ENCODE measurements around the gene EBF3.

Gene EBF3

GRCh38 chr10:129868449-129869035, 95.5 kb downstream of the EBF3 start:
- DNase-seq = no peak

- DNase-seq = no peak
Measured at GRCh38 chr10:129867631-129868179, 96.4 kb downstream of the EBF3 start.

GRCh38 chr10:129866894-129867293, 97.2 kb downstream of the EBF3 start:
- DNase-seq = no peak

- no peak for DNase-seq
Measured at GRCh38 chr10:129865960-129866359, 98.1 kb downstream of the EBF3 start.

- DNase-seq = no peak
Measured at GRCh38 chr10:129865413-129865812, 98.7 kb downstream of the EBF3 start.

DNA sequence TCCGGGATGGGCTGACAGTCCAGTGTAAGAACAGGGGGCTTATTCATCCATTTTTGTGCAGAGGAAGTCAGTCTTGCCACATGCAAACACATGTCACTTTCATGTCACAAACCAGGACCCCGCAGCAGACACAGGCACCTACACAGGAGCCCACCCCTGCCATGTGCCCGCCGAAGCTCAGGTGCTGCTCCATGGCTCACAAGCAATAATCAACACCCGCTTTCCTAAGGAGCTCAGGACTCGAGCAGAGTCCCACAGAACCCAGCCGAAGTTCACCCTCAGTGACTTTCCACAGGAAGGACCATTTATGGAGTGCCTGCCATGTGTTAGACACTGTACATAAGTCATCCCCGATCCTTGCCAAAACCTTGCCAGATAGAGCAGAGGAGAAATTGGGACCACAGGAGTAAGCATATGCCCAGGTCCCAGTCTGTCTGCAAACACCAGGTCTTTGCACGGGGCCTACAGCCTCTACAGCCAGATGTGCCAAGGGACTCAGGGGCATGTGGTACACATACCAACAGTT, 99.4 kb downstream of the EBF3 start:
- no peak for DNase-seq

- no peak for DNase-seq
Measured at GRCh38 chr10:129864082-129864481, 100.0 kb downstream of the EBF3 start.

DNA sequence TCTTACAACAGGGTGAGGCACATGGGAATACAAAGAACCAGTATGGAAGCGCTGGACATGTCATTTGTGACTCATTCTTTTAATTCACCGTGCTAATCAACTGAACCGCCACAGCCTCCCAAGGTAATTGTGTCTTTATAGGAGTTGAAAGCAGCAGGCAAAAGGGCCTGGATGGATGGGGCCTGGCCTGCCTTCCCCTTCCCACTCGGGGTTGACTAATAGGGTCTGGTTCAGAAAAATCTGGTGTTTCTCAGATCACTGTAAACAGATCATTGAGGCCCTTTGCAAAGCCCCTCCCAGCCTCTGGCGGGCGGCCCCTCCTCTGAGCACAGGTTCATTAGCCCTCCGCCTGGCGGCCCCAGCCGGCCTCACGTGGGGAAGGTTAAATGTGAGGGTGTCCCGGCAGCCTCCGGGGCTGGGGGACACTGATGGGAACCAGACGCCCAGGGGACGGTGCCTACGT, 100.8 kb downstream of the EBF3 start:
- no peak for DNase-seq

DNA sequence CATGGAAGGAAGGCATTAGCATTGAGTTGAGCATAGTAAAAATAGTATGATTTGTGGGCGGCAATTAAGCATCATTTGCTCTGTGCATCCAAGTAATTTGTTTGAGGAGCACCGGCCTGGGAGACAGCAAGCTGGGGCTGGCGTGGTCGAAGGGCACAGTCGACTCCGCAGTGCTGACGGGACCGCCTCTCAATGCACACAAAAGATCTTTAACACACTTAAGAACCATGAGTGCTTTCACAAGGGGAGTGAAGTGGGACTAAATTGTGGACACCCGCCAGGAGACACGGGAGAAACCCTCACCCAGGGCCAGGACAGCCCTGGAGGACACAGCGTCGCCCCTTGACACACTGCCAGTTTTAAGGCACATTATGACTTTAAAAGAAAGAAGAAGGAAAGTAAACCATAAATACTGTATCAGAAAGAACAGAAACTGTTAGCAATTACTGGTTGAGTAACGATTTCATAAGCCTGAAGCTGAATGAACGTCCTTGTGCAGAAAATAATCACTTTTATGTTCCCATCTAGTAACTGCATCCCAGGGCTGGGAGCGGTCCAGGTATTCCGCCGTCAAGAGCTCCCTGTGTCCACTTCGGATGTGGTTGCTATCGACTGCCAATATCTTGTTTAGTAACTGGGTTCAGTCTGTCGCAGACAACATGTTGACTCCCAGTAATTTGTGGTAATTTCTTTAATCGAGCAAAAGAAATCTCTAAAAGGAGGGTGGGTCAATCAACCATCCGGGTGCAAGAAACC, 102.1 kb downstream of the EBF3 start:
- no peak for DNase-seq

DNA sequence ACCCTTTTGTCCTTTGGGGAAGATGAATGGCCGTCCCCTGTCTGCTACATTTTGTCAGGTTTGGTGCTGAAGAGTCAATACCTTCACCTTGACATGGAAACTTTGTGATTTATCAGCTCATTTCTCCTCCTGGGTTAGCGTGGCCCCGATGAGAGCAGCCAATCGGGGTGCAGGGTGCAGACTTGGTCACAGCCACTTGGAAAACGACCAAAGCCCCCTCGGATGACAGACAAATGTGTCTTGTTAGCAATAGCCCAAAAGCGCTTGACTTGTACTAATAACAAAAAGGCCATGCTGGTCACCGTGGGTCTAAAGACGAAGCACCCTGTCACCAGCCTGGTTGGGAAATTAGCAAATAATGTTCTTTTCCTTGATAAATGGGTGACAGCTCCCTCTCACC, 103.7 kb downstream of the EBF3 start:
- DNase-seq = no peak

GRCh38 chr10:129859536-129859935, 104.5 kb downstream of the EBF3 start:
- DNase-seq = no peak

DNA sequence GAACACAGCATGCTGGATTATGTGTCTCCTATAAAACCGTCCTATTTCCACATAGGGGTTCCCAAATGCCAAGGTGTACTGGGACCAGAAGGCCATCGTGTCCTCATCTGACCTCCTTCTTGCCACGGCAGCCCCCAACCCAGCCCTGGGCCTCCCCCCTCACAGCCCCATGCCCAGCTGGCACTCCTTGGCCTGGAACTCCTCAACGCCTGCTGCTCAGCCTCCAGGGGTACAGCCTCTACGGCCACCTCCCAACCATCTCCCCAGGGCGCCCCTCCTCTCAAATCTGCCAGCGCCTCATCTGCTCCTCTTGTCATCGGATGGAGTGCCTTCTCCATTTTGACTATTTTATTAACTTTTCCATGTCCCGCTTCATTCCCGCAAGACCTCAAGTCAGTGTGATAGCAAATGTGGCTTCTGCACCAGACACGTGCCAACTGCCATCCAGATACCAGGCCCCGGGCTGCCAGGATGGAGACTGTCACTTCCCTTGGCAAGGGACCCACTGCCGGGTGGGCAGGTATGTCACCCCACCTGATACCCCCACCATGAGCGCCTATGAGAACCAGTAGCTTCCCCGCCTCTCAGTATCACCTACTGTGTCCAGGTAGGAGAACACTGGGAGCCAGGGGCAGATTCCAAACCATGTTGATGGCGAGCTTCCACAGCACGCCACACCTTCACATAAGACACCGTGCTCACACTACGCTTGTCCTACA, 106.7 kb downstream of the EBF3 start:
- DNase-seq = no peak

DNA sequence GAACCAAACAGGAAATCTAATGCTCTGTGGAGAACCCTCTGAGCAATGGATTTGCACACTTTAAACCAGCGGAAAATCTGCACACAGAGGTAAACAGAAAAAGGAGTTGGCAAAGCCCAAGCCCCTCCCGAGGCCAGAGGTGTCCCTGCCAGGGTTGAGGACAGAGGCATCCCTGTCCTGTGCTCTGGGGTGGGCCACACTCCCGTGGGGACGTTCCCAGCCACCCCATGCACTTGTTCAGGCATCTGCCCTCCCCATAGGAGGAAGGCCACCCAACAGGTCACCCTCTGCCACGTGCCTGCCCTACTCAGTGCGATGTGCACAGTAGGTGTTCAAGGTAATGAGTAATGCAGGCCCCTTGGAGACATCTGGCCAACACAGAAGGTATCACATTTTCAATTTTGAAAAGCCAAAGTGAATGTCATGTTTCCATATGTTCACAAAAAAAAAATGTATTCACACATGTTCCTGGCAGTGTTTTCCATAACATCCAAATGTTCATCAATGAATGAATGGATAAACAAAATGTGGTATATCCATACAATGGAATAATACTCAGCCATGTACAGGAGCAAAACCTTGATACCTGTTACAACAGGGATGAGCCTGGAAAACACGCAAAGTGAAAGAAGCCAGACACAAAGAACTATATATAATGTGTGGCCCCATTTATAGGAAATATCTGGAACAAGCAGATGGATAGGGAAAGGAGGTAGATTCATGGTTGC, 108.1 kb downstream of the EBF3 start:
- DNase-seq = no peak

GRCh38 chr10:129854796-129855705, 109.0 kb downstream of the EBF3 start:
- no peak for DNase-seq

GRCh38 chr10:129854158-129854557, 109.9 kb downstream of the EBF3 start:
- DNase-seq = no peak

DNA sequence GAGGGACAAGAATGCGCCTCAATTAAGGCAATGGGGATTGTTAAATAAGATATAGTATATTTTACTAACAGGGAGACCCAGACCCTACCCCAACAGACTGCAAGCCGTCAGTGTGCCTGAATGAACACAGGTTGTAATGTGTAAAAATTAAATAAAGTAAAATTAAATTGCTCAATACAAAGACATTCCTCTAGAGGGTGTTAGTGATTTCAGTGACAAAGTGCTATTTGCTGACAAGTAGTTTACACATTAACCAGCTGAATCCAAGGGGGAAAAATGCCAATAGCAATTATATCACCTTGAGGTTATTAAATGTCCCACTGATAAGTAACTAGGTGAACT, 110.5 kb downstream of the EBF3 start:
- no peak for DNase-seq

DNA sequence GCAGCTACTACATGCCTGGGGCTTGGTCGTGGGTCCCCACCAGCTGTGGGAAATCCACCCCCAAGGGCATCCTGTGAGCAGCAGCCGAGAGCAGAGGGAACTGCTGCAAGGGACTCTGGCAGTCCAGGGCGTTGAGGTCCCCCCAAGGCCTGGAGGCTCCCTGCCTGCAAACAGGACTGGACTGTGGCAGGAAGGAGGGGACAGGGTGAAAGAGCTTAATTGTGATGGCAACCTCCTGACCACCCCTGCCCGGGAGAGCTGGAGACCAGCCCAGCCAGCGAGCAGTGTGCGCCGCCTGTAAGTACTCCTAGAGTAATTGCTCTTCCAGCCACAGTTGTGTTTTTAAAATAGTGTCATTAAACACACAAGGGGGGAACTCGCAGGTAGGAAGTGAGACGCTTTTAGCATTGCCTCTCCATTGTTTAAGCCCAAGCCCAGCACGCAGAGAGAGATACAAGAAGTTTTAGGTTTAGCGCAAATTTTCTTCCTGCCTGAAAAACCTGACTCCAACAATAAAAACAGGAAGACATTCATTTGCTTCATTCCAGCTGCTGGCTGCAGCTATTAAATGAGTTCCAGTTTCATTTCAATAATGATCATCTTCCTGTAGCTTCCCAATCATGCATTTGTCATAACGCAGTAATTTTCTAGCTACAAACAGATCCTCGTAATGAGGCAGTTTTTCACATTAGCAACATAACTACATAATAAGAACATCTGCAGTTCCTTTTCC, 111.1 kb downstream of the EBF3 start:
- DNase-seq = no peak

DNA sequence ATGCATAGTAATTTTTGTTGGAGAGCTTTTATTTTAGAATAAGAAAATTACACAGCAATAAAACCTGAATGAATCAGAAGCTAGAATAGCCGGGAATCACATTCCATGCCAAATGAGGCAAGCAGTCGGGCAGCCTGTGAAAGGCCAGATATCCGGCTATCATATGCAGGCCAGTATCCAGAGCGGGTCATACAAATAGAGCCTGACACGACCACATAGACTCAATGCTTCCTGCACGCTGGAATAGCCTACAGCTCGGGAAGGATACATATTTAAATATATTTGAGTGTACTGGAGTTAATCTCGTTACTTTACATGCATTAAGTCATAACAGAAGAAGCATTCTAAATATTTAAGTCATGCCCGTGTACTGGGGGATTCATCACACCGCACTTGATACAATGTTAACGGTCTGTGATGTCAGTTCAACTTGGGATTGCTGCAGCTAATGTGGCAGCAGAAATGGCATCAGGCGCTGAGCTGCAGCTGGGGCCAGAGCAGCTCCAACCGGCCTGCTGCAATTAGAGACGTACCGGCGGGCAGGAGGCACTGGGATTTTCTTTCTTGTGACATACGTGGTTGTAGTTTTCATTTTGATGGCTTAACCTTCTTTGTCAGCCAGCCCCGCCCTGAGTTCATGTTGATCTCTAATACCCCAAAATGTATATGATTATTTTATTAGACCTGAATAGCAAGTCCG, 112.0 kb downstream of the EBF3 start:
- DNase-seq = no peak

DNA sequence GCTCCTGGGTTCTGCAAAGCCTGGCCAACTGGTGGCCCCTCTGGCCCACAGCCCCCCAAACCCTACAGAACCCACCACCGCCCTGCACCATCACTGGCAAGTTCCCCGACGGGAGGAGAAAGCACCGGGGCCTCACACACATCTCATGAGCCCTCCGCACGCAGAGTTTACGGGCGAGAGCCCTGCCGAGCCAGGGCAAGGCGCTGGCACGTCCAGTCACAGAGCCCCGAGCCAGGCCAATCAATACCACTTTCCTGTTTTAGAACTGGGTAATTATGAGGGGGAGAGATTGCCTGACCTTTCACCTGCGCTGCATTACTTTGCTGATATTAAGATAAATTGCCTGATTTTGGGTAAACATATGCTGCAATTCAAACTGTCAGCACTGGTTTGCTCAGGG, 113.3 kb downstream of the EBF3 start:
- no peak for DNase-seq

DNA sequence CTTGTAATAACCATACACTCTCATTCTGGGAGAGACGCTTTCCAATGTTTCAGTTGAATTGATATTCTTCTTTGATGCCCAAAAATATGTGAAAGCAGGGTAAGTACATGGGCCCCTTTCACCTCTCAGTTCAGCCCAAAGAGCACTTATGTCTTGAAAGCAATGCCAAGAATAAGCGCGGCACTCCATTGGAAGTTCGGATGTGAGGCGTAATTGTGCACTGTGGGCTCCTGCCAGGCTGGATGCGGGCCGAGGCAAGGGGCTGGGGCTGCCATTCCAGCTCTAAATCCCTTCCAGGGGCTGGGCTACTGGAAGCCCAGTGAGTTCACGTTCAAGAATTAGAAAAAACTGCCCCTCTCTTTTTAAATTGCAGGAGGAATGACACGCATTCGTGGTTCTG, 113.8 kb downstream of the EBF3 start:
- DNase-seq = no peak
